Liver (tissue), 9 donors: ENCODE measurements around the gene DUS1L. TPM values are rescaled to one million over a fixed set of nuclear protein-coding genes. Genes with fewer than 3 reads are reported as not detected.
A peak's percentile ranks its signal among the peaks of the same experiment; 100 is the strongest.

Source experiments
- DNase-seq: peaks from one replicate; pipeline ENCODE4 v3.0.0-alpha.2; 2017; ENCODE audit warnings: low spot score
- H3K27ac ChIP-seq, 2 donors: one replicate each; pipeline ENCODE4 v1.7.0; 2013; ENCODE audit warnings: inconsistent platforms in 2 of 2, low read length in 2 of 2, control low read depth in 1 of 2, low read depth in 1 of 2, mild to moderate bottlenecking in 1 of 2
- H3K27me3 ChIP-seq, 4 donors: one replicate each; pipeline versions ENCODE4 v1.6.1 to v1.7.0; 2013; ENCODE audit warnings: low read length in 3 of 4, inconsistent platforms in 1 of 4, mild to moderate bottlenecking in 1 of 4, moderate library complexity in 1 of 4; ENCODE audit not compliant: control insufficient read depth in 4 of 4, insufficient read depth in 4 of 4
- H3K36me3 ChIP-seq, 4 donors: one replicate each; pipeline versions ENCODE4 v1.6.1 to v1.7.0; 2013; ENCODE audit warnings: low read length in 3 of 4, mild to moderate bottlenecking in 3 of 4, low read depth in 1 of 4, moderate library complexity in 1 of 4; ENCODE audit not compliant: control insufficient read depth in 4 of 4, insufficient read depth in 3 of 4
- H3K4me1 ChIP-seq, 4 donors: one replicate each; pipeline versions ENCODE4 v1.6.1 to v1.7.0; 2013; ENCODE audit warnings: low read length in 3 of 4, mild to moderate bottlenecking in 3 of 4, moderate library complexity in 1 of 4; ENCODE audit not compliant: control insufficient read depth in 4 of 4, insufficient read depth in 4 of 4
- H3K4me3 ChIP-seq, 3 donors: one replicate each; pipeline versions ENCODE4 v1.6.1 to v1.7.0; 2013; ENCODE audit warnings: low read length in 3 of 3, control low read depth in 1 of 3, low read depth in 1 of 3, mild to moderate bottlenecking in 1 of 3
- H3K9ac ChIP-seq, 2 donors: one replicate each; pipeline ENCODE4 v1.7.0; 2013; ENCODE audit warnings: low read length in 2 of 2, mild to moderate bottlenecking in 2 of 2, moderate library complexity in 2 of 2, control low read depth in 1 of 2, low read depth in 1 of 2
- H3K9me3 ChIP-seq, 4 donors: one replicate each; pipeline versions ENCODE4 v1.6.1 to v1.7.0; 2013; ENCODE audit warnings: low read length in 3 of 4; ENCODE audit not compliant: control insufficient read depth in 4 of 4
- EGR1 ChIP-seq, 2 donors: IDR thresholded peaks; 2 replicates each; pipeline ENCODE4 v1.6.1; 2016 to 2018; ENCODE audit warnings: antibody characterized with exemption in 2 of 2, low read depth in 2 of 2
- FOXA1 ChIP-seq: IDR thresholded peaks from 2 replicates; pipeline ENCODE4 v1.6.1; 2016; ENCODE audit warnings: antibody characterized with exemption
- FOXA2 ChIP-seq: IDR thresholded peaks from 2 replicates; pipeline ENCODE4 v1.6.1; 2016; ENCODE audit warnings: antibody characterized with exemption
- GABPA ChIP-seq, 2 donors: IDR thresholded peaks in 1 of 2; conservative IDR thresholded peaks in 1 of 2; 2 replicates each; pipeline ENCODE4 v1.6.1; 2016; ENCODE audit warnings: antibody characterized with exemption in 2 of 2, mild to moderate bottlenecking in 1 of 2, moderate library complexity in 1 of 2
- HNF4A ChIP-seq, 2 donors: conservative IDR thresholded peaks; 2 replicates each; pipeline ENCODE4 v1.6.1; 2016; ENCODE audit warnings: antibody characterized with exemption in 2 of 2, mild to moderate bottlenecking in 2 of 2
- HNF4G ChIP-seq: IDR thresholded peaks from 2 replicates; pipeline ENCODE4 v1.6.1; 2016; ENCODE audit warnings: antibody characterized with exemption
- NR2F2 ChIP-seq: IDR thresholded peaks from 2 replicates; pipeline ENCODE4 v1.6.1; 2016; ENCODE audit warnings: antibody characterized with exemption
- RAD21 ChIP-seq, 2 donors: IDR thresholded peaks; 2 replicates each; pipeline ENCODE4 v1.6.1; 2016; ENCODE audit warnings: antibody characterized with exemption in 2 of 2, mild to moderate bottlenecking in 2 of 2
- RXRA ChIP-seq, 2 donors: IDR thresholded peaks; 2 replicates each; pipeline ENCODE4 v1.6.1; 2017 to 2018; ENCODE audit warnings: antibody characterized with exemption in 2 of 2, mild to moderate bottlenecking in 1 of 2
- SP1 ChIP-seq: IDR thresholded peaks from 2 replicates; pipeline ENCODE4 v1.6.1; 2018; ENCODE audit warnings: antibody characterized with exemption, mild to moderate bottlenecking
- TAF1 ChIP-seq: conservative IDR thresholded peaks from 2 replicates; pipeline ENCODE4 v1.6.1; 2016; ENCODE audit warnings: antibody characterized with exemption, mild to moderate bottlenecking
- YY1 ChIP-seq: IDR thresholded peaks from 2 replicates; pipeline ENCODE4 v1.6.1; 2016; ENCODE audit warnings: antibody characterized with exemption, mild to moderate bottlenecking
- WGBS: extraction: QIAGEN DNeasy Blood & Tissue Kit; methylation state at CpG from one replicate; pipeline ENCODE4 v1.1.7; 2013; 5-methylcytosine and 5-hydroxymethylcytosine counted together
- polyA plus RNA-seq, 2 donors: library from polyadenylated mRNA; stranded (reverse) in 1 of 2; unstranded in 1 of 2; fragments of 200-250 nt in 1 of 2; fragments of >200 nt in 1 of 2; fragmentation: Nextera tagmentation in 1 of 2; extraction: Ambion mirVana in 1 of 2; gene quantifications; one replicate each; pipeline versions ENCODE4 v1.2.1 to v1.2.3, GENCODE V29; 2013 to 2015
- total RNA-seq, 2 donors: library from RNA; depleted of rRNA; stranded (reverse); fragments of >200 nt; gene quantifications; one replicate each; pipeline ENCODE4 v1.2.3, GENCODE V29; 2014
- TF ChIP-seq, protein P1 (sequence below): IDR thresholded peaks from 2 replicates; pipeline ENCODE4 v1.6.1; 2016; ENCODE audit warnings: antibody characterized with exemption, mild to moderate bottlenecking
- TF ChIP-seq, protein P2 (sequence below): IDR thresholded peaks from 2 replicates; pipeline ENCODE4 v1.6.1; 2016; ENCODE audit warnings: antibody characterized with exemption
- TF ChIP-seq, protein P3 (sequence below): fragments of 150-350 bp; IDR thresholded peaks from 2 replicates; pipeline ENCODE4 v1.5.1; 2017; ENCODE audit warnings: improper control_type of control experiment, low read depth, low read length; ENCODE audit not compliant: missing input control
- TF ChIP-seq, protein P4 (sequence below): IDR thresholded peaks from 2 replicates; pipeline ENCODE4 v1.6.1; 2016; ENCODE audit warnings: antibody characterized with exemption
- donor health status: healthy.
- donor health status: healthy.
- donor health status: healthy.
- donor health status: healthy.
- donor health status: healthy.

DUS1L gene
- total and polyA plus RNA-seq, 4 donors: 40.6 to 74.7 (median 53.3) TPM

DNA sequence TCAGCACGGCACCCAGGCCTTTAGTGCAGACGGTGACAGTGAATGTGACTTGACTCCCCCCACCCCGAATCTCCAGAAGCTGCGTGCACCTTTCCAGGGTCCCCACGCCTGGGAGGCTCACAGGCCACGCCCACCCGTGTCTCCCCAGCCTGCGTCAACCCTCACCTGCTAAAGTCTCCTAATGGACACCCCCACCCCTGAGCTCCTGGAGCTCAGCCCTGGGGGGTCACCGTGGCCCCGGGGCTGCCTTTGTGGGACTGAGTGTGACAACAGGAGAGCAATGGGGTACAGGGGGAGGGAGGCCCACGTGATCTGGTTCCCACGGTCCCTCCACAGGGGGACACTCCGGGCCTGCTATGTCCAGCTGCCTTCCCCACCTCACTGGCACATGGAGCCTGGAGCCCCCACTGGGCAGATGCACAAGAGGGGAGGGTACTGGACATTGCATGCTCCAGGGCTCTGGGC lies 39.8 kb upstream of the DUS1L start:
- no peaks in the 10 kb centered on the region for H3K36me3 ChIP-seq

DNA sequence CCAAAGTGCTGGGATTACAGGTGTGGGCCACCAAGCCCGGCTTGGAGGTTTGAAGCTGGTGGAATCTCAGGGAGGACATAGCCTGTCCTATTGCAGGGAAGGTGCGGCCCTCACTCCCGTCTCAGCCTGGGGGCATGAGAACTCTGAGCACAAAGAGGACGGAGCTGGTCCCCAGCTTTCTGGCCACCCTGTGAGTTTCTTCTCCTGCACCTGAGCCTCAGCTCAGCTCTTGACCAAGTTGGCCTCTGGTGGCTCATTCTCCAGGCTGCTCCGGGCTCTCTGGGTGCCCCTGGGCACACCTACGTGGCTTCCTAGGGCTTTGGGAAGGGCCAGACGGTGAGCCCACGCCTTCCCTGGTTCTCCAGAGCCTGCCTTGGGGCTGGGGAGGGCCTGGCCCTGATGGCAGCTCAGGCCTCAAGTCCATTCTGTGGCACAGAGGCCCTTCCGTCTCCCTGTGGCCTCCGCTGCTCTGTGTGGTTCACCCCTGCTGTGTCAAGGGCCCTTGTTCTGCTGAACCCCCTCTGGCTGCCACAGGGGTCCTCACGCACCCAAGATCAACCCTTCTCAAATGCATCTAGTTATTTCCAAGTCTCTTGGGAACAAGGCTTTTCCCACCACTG lies 39.3 kb upstream of the DUS1L start:
- Histone ChIP-seq H3K4me3 (no peak overlapping the region), H3K9ac (peak overlapping the region; percentile 1 to 10), H3K27ac (peak overlapping the region; percentile 96 to 98), H3K36me3 (no peaks in the 10 kb centered on the region), H3K27me3 (no peaks in the 10 kb centered on the region), H3K9me3 (no peaks in the 10 kb centered on the region), H3K4me1 (peaks cover 42 to 88% (median 72%) of the 10 kb centered on the region in 4 donors)
- DNase-seq: no peak
- 95% methylated on average over 11 of the region's 11 CpGs for WGBS
- TF ChIP-seq FOXA2 (no peak), FOXA1 (no peak), TAF1 (no peak), EGR1 (IDR thresholded peaks at IDR 0.05; ENCODE audit: low read depth in 2 of 2) (no peak), GABPA (IDR thresholded peaks at IDR 0.05 in 1 of 2, conservative IDR thresholded peaks at IDR 0.05 in 1 of 2) (no peak), HNF4G (no peak), SP1 (no peak), RAD21 (IDR thresholded peaks at IDR 0.05) (no peak)
- TF ChIP-seq, protein P1, sequence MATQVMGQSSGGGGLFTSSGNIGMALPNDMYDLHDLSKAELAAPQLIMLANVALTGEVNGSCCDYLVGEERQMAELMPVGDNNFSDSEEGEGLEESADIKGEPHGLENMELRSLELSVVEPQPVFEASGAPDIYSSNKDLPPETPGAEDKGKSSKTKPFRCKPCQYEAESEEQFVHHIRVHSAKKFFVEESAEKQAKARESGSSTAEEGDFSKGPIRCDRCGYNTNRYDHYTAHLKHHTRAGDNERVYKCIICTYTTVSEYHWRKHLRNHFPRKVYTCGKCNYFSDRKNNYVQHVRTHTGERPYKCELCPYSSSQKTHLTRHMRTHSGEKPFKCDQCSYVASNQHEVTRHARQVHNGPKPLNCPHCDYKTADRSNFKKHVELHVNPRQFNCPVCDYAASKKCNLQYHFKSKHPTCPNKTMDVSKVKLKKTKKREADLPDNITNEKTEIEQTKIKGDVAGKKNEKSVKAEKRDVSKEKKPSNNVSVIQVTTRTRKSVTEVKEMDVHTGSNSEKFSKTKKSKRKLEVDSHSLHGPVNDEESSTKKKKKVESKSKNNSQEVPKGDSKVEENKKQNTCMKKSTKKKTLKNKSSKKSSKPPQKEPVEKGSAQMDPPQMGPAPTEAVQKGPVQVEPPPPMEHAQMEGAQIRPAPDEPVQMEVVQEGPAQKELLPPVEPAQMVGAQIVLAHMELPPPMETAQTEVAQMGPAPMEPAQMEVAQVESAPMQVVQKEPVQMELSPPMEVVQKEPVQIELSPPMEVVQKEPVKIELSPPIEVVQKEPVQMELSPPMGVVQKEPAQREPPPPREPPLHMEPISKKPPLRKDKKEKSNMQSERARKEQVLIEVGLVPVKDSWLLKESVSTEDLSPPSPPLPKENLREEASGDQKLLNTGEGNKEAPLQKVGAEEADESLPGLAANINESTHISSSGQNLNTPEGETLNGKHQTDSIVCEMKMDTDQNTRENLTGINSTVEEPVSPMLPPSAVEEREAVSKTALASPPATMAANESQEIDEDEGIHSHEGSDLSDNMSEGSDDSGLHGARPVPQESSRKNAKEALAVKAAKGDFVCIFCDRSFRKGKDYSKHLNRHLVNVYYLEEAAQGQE: no peak
- TF ChIP-seq, protein P2, sequence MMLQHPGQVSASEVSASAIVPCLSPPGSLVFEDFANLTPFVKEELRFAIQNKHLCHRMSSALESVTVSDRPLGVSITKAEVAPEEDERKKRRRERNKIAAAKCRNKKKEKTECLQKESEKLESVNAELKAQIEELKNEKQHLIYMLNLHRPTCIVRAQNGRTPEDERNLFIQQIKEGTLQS: no peak

More for the DNA sequence above, 39.8 kb upstream of the DUS1L start:
- DNase-seq: no peak
- Histone ChIP-seq H3K4me3 (no peak overlapping the region), H3K27me3 (no peaks in the 10 kb centered on the region), H3K9ac (peak overlapping the region; percentile 10 to 72), H3K4me1 (peaks cover 41 to 86% (median 68%) of the 10 kb centered on the region in 4 donors), H3K9me3 (no peaks in the 10 kb centered on the region), H3K27ac (peak overlapping the region; percentile 96 to 98)
- 90% methylated on average over 13 of the region's 13 CpGs for WGBS
- TF ChIP-seq EGR1 (IDR thresholded peaks at IDR 0.05; ENCODE audit: low read depth in 2 of 2) (no peak), RXRA (IDR thresholded peaks at IDR 0.05) (no peak), HNF4G (no peak), SP1 (no peak), YY1 (no peak), RAD21 (IDR thresholded peaks at IDR 0.05) (no peak), NR2F2 (no peak), TAF1 (no peak), HNF4A (conservative IDR thresholded peaks at IDR 0.05) (no peak)
- TF ChIP-seq, protein P1: no peak
- TF ChIP-seq, protein P3, sequence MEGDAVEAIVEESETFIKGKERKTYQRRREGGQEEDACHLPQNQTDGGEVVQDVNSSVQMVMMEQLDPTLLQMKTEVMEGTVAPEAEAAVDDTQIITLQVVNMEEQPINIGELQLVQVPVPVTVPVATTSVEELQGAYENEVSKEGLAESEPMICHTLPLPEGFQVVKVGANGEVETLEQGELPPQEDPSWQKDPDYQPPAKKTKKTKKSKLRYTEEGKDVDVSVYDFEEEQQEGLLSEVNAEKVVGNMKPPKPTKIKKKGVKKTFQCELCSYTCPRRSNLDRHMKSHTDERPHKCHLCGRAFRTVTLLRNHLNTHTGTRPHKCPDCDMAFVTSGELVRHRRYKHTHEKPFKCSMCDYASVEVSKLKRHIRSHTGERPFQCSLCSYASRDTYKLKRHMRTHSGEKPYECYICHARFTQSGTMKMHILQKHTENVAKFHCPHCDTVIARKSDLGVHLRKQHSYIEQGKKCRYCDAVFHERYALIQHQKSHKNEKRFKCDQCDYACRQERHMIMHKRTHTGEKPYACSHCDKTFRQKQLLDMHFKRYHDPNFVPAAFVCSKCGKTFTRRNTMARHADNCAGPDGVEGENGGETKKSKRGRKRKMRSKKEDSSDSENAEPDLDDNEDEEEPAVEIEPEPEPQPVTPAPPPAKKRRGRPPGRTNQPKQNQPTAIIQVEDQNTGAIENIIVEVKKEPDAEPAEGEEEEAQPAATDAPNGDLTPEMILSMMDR: no peak
- TF ChIP-seq, protein P4, sequence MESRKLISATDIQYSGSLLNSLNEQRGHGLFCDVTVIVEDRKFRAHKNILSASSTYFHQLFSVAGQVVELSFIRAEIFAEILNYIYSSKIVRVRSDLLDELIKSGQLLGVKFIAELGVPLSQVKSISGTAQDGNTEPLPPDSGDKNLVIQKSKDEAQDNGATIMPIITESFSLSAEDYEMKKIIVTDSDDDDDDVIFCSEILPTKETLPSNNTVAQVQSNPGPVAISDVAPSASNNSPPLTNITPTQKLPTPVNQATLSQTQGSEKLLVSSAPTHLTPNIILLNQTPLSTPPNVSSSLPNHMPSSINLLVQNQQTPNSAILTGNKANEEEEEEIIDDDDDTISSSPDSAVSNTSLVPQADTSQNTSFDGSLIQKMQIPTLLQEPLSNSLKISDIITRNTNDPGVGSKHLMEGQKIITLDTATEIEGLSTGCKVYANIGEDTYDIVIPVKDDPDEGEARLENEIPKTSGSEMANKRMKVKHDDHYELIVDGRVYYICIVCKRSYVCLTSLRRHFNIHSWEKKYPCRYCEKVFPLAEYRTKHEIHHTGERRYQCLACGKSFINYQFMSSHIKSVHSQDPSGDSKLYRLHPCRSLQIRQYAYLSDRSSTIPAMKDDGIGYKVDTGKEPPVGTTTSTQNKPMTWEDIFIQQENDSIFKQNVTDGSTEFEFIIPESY: no peak
